Activated naive CD4-positive, alpha-beta T cell (primary cell): Measurements from ENCODE around the gene KLHL26.
"Not testable (repeated sequence)": the region's sequence is repeated elsewhere in the genome, so short reads cannot be mapped to it uniquely, and the experiment has no call there.

Source experiments
- DNase-seq, 4 experiments: peaks; one replicate each; lab custom pipeline; 2025; lab: John Stamatoyannopoulos, UW

KLHL26 gene

DNA sequence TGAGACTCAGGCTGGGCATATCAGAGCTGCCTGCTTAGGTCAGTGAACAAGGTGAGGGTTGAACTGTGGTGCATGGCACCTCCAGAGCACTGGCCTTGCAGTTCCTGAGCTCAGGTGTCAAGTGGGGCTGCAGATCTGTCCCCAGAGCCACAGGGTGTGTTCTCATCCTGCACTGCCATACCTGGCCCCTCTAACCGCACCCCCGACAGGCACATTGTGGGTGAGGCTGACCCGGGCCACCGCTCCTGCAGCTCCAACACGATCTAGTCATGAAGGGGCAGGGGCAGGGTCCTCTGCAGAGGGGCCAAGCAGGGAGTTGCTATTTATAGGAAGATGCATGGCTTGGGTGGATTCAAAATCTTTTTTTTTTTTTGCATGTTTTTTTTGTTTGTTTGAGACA is 30.0 kb downstream of the KLHL26 start:
- no peak for DNase-seq

DNA sequence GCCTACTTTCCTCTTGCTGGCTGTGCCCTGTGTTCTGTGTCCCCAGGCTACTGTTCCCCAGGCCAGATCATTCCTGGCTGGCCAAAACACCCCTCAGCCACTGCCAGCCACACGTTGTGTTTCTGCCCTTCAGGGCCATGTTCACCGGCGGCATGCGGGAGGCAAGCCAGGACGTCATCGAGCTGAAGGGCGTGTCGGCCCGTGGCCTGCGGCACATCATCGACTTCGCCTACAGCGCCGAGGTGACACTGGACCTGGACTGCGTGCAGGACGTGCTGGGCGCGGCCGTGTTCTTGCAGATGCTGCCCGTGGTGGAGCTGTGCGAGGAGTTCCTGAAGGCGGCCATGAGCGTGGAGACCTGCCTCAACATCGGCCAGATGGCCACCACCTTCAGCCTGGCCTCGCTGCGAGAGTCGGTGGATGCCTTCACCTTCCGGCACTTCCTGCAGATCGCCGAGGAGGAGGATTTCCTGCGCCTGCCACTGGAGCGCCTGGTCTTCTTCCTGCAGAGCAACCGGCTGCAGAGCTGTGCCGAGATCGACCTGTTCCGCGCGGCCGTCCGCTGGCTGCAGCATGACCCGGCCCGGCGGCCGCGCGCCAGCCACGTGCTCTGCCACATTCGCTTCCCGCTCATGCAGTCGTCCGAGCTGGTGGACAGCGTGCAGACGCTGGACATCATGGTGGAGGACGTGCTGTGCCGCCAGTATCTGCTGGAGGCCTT is 30.9 kb downstream of the KLHL26 start:
- no peak for DNase-seq

DNA sequence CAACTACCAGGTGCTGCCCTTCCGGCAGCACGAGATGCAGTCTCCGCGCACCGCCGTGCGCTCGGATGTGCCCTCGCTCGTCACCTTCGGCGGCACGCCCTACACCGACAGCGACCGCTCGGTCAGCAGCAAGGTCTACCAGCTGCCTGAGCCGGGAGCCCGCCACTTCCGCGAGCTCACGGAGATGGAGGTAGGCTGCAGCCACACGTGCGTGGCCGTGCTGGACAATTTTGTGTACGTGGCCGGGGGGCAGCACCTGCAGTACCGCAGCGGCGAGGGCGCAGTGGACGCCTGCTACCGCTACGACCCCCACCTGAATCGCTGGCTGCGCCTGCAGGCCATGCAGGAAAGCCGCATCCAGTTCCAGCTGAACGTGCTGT is 31.4 kb downstream of the KLHL26 start:
- DNase-seq, result no peak

DNA sequence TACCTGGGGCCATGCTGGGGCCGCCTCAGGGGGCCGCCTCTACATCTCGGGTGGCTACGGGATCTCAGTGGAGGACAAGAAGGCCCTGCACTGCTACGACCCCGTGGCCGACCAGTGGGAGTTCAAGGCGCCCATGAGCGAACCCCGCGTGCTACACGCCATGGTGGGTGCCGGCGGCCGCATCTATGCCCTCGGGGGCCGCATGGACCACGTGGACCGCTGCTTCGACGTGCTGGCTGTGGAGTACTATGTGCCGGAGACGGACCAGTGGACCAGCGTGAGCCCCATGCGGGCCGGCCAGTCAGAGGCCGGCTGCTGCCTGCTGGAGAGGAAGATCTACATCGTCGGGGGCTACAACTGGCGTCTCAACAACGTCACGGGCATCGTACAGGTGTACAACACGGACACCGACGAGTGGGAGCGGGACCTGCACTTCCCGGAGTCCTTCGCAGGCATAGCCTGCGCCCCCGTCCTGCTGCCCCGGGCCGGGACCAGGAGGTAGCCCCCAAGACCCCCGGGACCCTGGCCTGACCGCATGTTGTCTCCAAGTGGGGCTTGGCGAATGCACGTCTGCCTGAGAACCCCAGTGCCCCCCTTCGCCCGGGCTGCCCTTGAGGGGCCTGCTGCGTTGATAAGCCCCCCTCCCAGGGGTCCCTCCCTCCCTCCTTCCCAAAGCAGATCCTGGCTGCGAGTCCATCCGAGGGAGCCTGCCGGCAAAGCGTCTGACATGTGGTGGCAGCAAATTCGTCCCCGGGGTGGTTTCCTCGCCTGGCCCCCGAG is 32.1 kb downstream of the KLHL26 start:
- DNase-seq, result no peak

DNA sequence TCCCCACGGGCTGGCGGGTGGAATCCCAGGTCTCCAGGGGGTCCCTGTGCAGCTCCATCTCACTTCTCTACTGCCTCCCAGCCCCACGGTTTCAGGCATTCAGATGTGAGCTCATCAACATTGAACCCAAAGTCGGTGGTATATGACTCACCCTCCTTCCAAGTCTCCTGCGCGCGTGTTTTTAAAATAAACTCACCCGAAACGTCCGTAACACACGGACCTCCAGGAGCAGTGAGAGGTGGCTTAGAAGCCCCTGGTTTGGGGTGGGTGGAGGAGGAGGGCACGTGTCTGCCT is 32.6 kb downstream of the KLHL26 start:
- DNase-seq, result no peak

DNA sequence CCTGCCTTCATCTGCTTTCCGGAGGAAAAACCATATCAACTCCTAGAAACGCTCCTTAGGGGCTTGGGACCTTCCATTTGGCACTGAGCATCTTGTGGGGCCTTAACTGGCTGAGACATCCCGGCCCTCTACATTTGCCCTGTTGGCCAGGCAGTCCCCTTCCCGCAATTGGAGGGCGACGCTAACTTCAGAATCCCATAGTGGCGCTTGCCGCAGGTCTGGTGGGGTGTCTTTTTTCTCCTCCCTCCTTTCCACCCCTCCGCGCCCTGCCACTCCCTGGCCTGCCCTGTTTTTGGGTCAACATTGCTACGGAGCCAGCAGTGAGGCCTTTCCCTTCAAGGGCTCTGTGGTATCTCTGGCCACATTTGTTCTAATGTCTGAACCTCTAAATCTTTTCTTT is 33.1 kb downstream of the KLHL26 start:
- no peak for DNase-seq

DNA sequence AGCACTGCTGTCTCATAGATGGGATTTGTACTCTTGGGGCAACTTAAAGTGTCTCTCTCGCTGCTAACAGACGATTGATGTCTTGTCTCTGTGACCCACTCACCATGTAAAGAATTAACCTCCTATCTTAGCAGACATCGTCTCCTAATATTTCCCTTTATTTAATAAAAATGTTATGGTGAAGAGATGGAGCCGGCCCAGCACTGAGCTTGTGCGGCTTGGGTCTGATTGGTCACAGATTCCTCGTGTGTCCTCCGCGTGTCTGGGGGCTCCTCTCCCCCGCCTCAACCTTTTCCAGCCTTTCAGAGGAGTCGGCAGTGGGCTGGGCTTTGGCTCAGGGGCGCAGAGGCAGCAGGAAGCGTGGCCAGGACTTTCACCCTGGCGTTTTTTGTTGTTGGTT is 33.5 kb downstream of the KLHL26 start:
- no peak for DNase-seq

DNA sequence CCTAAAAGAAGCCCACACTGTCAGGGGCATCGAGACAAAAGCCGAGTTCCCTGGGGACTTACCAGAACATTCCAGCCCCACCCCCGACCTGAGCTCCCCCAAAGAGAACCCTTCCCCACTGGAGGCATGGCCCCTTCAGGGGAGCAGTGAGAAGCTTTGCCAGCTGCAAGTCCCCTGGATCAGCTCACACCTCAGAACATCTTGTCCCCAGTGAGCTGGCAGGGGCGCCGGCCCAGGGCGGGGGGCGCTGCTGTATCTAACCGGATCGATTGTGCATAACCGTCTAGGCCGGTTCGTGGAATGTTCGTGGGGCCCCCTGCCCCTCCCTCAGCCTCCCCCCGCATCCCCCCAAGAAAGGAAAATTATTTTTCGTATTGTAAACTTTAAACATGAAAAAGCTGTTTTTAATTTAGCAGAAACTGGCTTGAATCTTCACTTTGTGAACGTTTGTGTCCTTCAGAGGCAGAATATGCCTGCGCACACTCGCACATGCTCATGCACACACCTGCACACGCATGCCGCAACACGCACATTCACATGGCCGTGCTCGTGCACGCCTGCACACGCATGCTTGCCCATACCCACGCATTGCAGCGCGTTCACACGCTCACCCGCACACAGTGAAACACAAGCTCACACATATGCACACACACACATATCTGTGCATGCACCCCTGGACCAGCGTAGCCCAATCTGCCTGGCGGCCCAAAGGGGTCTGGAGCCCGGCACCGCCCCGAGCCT is 34.6 kb downstream of the KLHL26 start:
- no peak for DNase-seq

DNA sequence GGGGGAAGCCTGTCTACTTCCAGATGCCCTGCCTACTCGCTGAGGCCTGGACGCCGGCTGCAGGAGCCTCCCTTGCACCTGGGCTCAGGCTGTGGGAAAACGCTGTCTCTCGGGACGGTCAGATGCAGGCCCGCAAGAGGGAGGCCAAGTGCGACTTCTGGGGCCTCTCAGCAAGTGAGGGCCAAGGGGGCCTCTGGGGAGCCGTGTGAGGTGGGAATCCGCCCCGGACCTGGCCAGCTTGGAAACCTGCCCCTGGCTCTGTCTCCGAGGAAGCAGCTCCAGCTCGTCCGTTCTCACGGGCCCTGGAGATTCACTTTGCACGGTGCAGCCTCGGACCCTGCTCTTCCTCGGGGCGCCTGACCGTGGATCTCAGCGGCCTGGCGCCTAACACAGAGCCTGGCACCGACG is 35.2 kb downstream of the KLHL26 start:
- DNase-seq, result no peak

DNA sequence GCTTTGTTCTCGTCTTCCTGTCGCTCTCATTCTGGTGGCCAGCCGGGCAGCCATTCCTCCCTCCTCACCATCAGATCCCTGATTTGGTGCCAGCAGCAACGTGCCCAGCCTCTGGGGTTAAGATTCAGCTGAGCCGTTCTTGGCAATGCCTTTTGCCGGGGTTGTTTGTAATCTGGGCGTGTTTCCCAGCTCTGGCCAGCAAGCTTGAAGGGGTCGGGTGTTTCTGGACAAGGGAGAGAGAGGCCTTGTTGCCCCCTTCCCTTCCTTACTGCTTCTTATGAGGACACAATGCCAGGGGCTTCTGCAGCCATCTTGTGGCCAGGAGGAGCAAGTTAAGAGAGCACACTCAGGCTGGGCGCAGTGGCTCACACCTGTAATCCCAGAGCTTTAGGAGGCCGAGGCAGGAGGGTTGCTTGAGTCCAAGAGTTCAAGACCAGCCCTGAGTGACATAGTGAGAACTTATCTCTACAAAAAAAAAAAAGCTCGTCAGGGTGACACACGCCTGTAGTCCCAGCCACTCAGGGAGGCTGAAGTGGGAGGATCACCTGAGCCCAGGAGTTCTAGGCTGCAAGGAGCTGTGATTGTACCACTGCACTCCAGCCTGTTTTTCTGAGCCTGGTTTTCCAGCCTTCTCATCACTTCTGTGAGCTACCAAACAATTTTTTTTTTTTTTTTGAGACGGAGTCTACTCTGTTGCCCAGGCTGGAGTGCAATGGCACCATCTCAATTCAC is 35.9 kb downstream of the KLHL26 start:
- DNase-seq, result no peak

DNA sequence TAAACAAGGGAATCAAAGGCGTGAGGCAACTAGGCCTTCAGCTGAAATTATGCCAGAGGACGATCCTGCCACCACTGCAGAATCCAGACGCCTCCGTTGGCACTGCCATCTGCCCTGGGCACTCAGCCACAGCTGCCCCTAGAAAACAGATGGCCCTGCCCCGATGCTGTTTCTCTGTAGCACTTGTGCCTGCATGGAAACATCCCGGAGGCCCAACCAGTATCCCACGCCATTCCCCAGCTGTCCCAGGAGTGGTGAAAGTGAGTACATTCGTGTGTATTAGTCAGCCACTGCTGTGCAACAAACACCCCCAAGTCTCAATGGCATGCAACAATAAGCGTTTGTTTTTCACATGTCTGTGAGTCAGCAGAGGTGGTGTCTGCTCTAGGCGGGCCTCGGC is 37.8 kb downstream of the KLHL26 start:
- DNase-seq, result no peak

DNA sequence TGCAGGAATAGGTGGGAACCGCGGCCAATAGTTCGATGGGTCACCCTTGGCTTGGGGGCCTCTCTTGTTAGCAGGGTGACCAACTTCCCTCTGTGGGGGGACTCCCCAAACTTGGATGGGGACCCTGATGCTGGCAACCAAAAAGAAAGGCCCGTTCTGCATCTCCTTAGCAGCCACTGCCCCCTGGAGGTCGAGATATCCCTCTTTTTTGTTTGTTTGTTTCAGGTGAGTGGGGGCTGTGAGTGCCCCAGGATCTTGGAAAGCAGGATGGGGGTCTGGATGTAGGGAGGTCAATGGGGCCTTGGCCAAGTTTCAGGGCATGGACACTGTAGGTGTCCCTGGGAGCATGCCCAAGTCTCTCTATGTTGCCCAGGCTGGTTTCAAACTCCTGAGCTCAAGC is 39.0 kb downstream of the KLHL26 start:
- peak in 1 of 4 experiments; percentile 14 for DNase-seq

DNA sequence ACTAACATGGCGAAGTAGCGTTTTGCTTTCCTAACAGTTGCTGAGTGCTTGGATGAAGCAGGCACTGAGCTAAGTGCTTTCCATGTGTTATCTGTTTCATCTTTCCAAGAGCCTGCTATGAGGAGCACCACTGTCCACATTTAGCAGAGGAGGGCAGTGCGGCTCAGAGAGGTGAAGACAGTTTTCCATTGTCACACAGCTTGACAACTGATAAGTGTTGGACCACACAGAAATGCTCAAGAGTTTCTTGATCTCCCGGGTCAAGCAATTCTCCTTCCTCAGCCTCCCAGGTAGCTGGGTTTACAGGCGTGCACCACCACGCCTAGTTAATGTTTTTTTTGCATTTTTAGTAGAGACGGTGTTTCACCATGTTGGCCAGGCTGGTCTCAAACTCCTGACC is 39.9 kb downstream of the KLHL26 start:
- DNase-seq, result no peak

DNA sequence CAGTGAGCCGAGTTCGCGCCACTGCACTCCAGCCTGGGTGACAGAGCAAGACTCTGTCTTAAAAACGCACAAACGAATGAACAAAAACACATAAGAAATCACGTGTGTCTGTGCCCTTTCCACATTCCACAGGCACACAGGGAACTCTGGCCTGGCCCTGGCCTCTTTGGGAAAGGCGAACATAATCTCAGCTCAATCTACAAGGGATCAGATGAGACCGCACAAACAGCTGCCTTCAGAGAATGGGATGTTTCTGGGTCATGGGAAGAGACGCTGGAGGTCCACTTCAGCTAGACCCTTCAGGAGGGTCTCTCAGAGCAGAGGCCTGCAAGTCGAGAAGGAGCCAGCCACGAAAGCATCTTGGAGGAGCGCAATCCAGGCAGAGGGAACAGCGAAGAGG is 40.3 kb downstream of the KLHL26 start:
- no peak for DNase-seq

DNA sequence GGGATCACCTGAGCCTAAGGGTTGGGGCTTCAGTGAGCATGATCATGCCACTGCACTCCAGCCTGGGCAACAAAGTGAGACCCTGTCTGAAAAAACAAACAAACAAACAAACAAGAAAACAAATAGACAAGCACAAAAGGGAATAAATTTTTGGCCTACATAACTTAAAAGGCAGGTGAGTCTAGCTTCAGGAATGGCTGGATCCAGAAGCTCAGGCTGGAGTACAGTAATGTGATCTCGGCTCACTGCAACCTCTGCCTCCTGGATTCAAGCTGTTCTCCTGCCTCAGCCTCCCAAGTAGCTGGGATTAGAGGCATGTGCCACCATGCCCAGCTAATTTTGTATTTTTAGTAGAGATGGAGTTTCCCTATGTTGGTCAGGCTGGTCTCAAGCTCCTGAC is 43.3 kb downstream of the KLHL26 start:
- DNase-seq, result not testable (repeated sequence)

DNA sequence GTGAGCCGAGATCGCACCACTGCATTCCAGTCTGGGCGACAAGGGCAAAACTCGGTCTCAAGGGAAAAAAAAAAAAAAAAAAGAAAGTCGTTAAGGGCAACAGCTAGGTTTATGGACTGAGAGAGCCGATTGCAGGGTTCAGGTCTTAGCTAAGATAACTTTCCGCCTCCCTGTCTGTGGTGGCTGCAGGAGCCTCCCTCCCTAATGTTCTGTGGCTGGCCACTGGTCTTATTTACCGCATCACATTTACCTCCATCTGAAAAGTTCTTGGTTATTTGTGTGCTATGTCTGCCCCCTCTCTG is 45.9 kb downstream of the KLHL26 start:
- no peak for DNase-seq

DNA sequence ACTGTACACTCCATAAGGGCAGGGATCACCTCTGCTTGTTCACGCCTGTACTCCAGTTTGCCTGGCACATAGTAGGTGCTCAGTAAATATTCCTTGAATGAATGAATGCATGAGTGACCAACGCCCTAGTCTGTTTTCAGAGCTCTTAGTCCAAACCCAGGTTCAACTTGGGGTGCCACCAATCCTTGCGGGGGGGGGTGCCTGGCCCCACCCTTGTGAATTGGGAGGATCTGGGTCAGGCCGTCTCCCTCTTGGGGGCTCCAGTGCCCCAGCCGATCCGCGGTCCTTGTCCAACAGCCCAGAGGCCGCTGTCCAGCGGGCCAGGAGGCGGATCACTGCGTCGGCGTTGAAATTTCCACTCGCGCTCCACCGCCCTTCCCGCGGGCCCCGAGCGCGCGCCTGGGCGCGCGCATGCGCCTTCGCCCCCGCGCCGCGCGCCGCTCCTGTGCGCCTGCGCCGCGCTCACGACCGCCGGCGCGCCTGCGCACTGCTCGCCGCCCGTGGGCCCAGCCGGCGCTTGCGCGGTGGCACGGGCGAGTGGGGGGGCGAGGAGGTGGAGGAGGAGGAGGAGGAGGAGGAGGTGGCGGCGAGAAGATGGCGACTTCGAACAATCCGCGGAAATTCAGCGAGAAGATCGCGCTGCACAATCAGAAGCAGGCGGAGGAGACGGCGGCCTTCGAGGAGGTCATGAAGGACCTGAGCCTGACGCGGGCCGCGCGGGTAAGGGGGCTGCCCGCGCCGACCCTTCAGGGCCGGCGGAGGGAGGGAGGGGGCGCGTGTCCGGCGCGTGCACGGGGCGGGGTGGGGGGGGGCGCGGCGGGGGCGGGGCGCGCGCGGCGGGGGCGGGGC is 46.5 kb downstream of the KLHL26 start, which contains the start of gene CRTC1:
Gene CRTC1 (plus strand): TSS at position 572 of the 849 bp plus-strand sequence. CDS start 23 bp downstream, at position 595.
- peak; percentile 74 to 95 (median 88) for DNase-seq

DNA sequence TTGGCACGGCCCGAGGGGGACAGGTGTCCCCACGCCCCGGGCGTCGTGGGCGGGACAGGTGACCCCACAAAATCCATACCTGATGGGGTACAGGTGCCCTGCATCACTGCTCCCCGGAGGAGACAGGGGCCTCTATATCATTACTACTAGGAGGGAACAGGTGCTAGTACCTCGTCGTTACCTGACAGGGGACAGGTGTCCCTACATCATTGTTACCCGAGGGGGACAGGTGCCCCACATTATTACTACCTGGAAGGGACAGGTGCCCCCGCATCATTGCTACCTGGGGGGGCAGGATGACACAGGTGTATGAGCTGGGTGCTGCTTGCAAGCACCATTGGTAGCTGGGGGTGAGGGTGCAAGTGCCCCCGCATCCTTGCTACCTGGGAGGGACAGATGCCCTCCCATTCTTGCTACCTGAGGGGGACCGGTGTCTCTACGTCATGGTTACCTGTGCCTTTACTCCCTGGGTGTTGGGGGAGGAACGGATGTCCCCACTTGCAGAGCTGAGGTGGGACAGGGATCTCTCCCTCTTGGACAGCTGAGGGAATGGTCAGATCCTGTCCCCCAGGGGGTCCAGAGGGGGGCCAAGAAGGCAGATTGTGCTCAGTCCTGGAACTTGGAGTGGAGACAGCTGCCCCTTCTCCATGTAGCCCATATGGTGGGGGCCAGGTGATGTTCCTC is 47.3 kb downstream of the KLHL26 start:
- DNase-seq, result no peak

DNA sequence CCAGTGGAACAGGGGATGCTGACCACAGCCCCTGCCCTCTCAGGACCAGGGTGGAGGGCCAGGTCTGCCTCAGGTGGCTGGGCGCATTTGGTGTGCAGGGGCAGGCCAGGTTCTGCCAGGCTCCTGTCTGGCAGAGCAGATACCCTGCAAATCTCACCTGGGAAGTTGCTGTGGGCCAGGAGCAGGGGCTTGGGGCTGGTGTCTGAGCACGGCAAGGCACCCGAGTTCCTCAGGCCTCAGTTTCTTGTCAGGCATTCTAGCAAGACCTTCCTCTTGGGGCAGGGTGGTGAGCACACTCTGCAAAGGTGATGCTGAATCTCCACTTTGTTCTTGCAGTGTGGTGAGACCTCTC is 47.8 kb downstream of the KLHL26 start:
- DNase-seq, result no peak

DNA sequence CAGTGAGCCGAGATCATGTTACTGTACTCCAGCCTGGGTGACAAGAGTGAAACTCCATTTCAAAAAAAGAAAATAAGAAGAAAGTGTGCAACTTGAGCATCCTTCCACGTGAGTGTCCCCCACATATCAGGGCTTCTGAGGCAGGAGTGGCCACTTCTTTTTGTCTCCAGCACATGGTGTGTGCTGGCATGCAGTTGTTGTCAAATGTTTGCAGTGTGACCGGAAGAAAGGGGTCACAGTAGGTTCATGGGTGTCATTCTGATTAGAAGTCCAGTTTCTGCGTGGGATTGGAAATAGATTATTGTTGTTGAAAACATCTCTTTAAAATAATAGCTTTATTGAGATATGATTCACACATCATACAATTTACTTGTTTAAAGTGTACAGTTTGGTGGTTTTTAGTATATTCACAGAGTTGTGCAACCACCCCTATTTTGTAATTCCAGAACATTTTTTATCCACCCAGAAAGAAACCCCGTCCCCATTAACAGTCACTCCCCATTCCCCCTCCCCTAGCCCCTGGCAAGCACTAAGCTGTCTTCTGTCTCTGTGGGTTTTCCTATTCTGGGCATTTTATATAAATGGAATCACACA is 48.9 kb downstream of the KLHL26 start:
- DNase-seq, result no peak
